Left colon (tissue), 2 donors: ENCODE results near the gene TBC1D8B. TPM values are rescaled to one million over a fixed set of nuclear protein-coding genes. Genes with fewer than 3 reads are reported as not detected.

ENCODE experiments used
- total RNA-seq, 2 donors: library from RNA; stranded (reverse); fragmentation: NEBNext Ultra II Directional; extraction: Animal tissue kit (Norgen Biotek cat#: 25700); gene quantifications; one replicate each; pipeline ENCODE4 v1.2.1, GENCODE V29; 2021
- donor health status: DM: no; HTN: no; CAD: no.
- donor health status: DM: yes; HTN: yes; CAD: no.

Gene TBC1D8B
- total RNA-seq, 2 donors from 2014 or later, result 13.1 to 13.9 TPM

Other genes starting within 250 kb of the TBC1D8B start
- 1 to 10 TPM; 1.1 to 1.3 TPM for gene RADX, start 190.7 kb upstream of the TBC1D8B start, total RNA-seq
- gene RNF128, start 76.0 kb upstream of the TBC1D8B start, total RNA-seq, result 10 to 100 TPM; 37.1 to 43.0 TPM
- not detected for gene RIPPLY1, start 100.7 kb downstream of the TBC1D8B start, total RNA-seq
- gene CLDN2, start 117.7 kb downstream of the TBC1D8B start, total RNA-seq, result under 1 TPM; 0.20 to 0.27 TPM
- 10 to 100 TPM; 10.5 to 11.3 TPM for gene MORC4, start 197.5 kb downstream of the TBC1D8B start, total RNA-seq